H9 (cell line): ENCODE measurements around the gene PDIA6. TPM values are rescaled to one million over a fixed set of nuclear protein-coding genes. Genes with fewer than 3 reads are reported as not detected.

Experiments used
- DNase-seq: peaks from one replicate; pipeline ENCODE4 v3.0.0-alpha.2; 2017
- H2AFZ ChIP-seq: one replicate; pipeline ENCODE4 v1.6.1; 2013; ENCODE audit warnings: mild to moderate bottlenecking, low read length, control low read depth, moderate library complexity
- H2AK5ac ChIP-seq: 2 replicates; pipeline ENCODE4 v1.6.1; 2013; ENCODE audit warnings: low read length, control low read depth, mixed read lengths; ENCODE audit not compliant: insufficient read length
- H2BK120ac ChIP-seq: one replicate; pipeline ENCODE4 v1.6.1; 2013; ENCODE audit warnings: low read depth, mild to moderate bottlenecking, low read length, control low read depth, inconsistent platforms; ENCODE audit not compliant: poor library complexity, severe bottlenecking
- H2BK12ac ChIP-seq: 2 replicates; pipeline ENCODE4 v1.6.1; 2013; ENCODE audit warnings: low read length, control low read depth, mixed read lengths, low read depth; ENCODE audit not compliant: insufficient read length
- H2BK15ac ChIP-seq: 2 replicates; pipeline ENCODE4 v1.6.1; 2013; ENCODE audit warnings: low read depth, low read length, control low read depth
- H2BK20ac ChIP-seq: one replicate; pipeline ENCODE4 v1.6.1; 2013; ENCODE audit warnings: low read depth, mild to moderate bottlenecking, low read length, control low read depth, inconsistent platforms; ENCODE audit not compliant: poor library complexity, severe bottlenecking
- H2BK5ac ChIP-seq: 2 replicates; pipeline ENCODE4 v1.6.1; 2013; ENCODE audit warnings: low read length, control low read depth, mixed read lengths; ENCODE audit not compliant: insufficient read length
- H3K14ac ChIP-seq: 2 replicates; pipeline ENCODE4 v1.6.1; 2013; ENCODE audit warnings: low read length, control low read depth; ENCODE audit not compliant: insufficient read depth
- H3K18ac ChIP-seq: 2 replicates; pipeline ENCODE4 v1.6.1; 2013; ENCODE audit warnings: low read depth, mild to moderate bottlenecking, mixed read lengths, low read length, control low read depth; ENCODE audit not compliant: insufficient read length
- H3K23ac ChIP-seq: 2 replicates; pipeline ENCODE4 v1.6.1; 2013; ENCODE audit warnings: low read length, control low read depth, mixed read lengths, low read depth; ENCODE audit not compliant: insufficient read length
- H3K23me2 ChIP-seq: 2 replicates; pipeline ENCODE4 v1.6.1; 2013; ENCODE audit warnings: low read depth, mild to moderate bottlenecking, mixed read lengths, low read length, control low read depth; ENCODE audit not compliant: insufficient read length, poor library complexity, severe bottlenecking
- H3K27ac ChIP-seq: 2 replicates; pipeline ENCODE4 v1.5.1; 2013; ENCODE audit warnings: low read length, control low read depth, mixed read lengths, low read depth; ENCODE audit not compliant: insufficient read length
- H3K27me3 ChIP-seq: 2 replicates; pipeline ENCODE4 v1.6.1; 2013; ENCODE audit warnings: low read length, control low read depth, inconsistent platforms; ENCODE audit not compliant: insufficient read depth
- H3K4ac ChIP-seq: 2 replicates; pipeline ENCODE4 v1.6.1; 2013; ENCODE audit warnings: low read depth, mild to moderate bottlenecking, control low read depth, inconsistent platforms, low read length, moderate library complexity
- H3K4me1 ChIP-seq: 2 replicates; pipeline ENCODE4 v1.6.1; 2013; ENCODE audit warnings: low read length, control low read depth, inconsistent platforms; ENCODE audit not compliant: insufficient read depth
- H3K4me2 ChIP-seq: 2 replicates; pipeline ENCODE4 v1.6.1; 2013; ENCODE audit warnings: low read length, control low read depth, mixed read lengths; ENCODE audit not compliant: insufficient read length, insufficient read depth
- H3K56ac ChIP-seq: 2 replicates; pipeline ENCODE4 v1.6.1; 2013; ENCODE audit warnings: low read depth, mild to moderate bottlenecking, mixed read lengths, low read length, control low read depth; ENCODE audit not compliant: insufficient read length
- H3K79me1 ChIP-seq: 2 replicates; pipeline ENCODE4 v1.6.1; 2013; ENCODE audit warnings: low read depth, mild to moderate bottlenecking, moderate library complexity, low read length, control low read depth, inconsistent platforms; ENCODE audit not compliant: insufficient read depth, poor library complexity, severe bottlenecking
- H3K79me2 ChIP-seq: 2 replicates; pipeline ENCODE4 v1.6.1; 2013; ENCODE audit warnings: low read length, control low read depth, inconsistent platforms; ENCODE audit not compliant: insufficient read depth
- H3K9ac ChIP-seq: 2 replicates; pipeline ENCODE4 v1.6.1; 2013; ENCODE audit warnings: low read length, control low read depth, mixed read lengths; ENCODE audit not compliant: insufficient read length; ENCODE audit errors: extremely low read depth
- H3K9me3 ChIP-seq: one replicate; pipeline ENCODE4 v1.6.1; 2013; ENCODE audit warnings: low read depth, low read length, inconsistent platforms; ENCODE audit not compliant: control insufficient read depth
- H3T11ph ChIP-seq: one replicate; pipeline ENCODE4 v1.6.1; 2013; ENCODE audit warnings: mild to moderate bottlenecking, low read length, control low read depth, inconsistent platforms
- H4K20me1 ChIP-seq: one replicate; pipeline ENCODE4 v1.6.1; 2013; ENCODE audit not compliant: control insufficient read depth, insufficient read length, insufficient read depth
- H4K5ac ChIP-seq: 2 replicates; pipeline ENCODE4 v1.6.1; 2013; ENCODE audit warnings: low read depth, mild to moderate bottlenecking, mixed read lengths, low read length, control low read depth; ENCODE audit not compliant: insufficient read length
- H4K8ac ChIP-seq: replicated peaks from 2 replicates; pipeline ENCODE4 v1.6.1; 2013; ENCODE audit warnings: low read length, control low read depth, mixed read lengths, low read depth; ENCODE audit not compliant: insufficient read length
- H4K91ac ChIP-seq: 2 replicates; pipeline ENCODE4 v1.6.1; 2013; ENCODE audit warnings: low read depth, mild to moderate bottlenecking, moderate library complexity, mixed read lengths, low read length, control low read depth; ENCODE audit not compliant: insufficient read length
- H3K27ac Mint-ChIP-seq, 3 experiments: 2 replicates in 2 of 3; 3 replicates in 1 of 3; pipeline ENCODE4 v1.8.0; 2020 to 2021; ENCODE audit warnings: mixed read lengths in 3 of 3, mild to moderate bottlenecking in 1 of 3, moderate library complexity in 1 of 3
- H3K27me3 Mint-ChIP-seq: 2 replicates; pipeline ENCODE4 v1.8.0; 2021; ENCODE audit warnings: low read depth, mild to moderate bottlenecking, moderate library complexity, mixed read lengths
- H3K36me3 Mint-ChIP-seq, 3 experiments: 2 replicates in 2 of 3; 3 replicates in 1 of 3; pipeline ENCODE4 v1.8.0; 2020 to 2021; ENCODE audit warnings: low read depth in 3 of 3, mixed read lengths in 3 of 3; ENCODE audit not compliant: insufficient read depth in 1 of 3
- H3K4me1 Mint-ChIP-seq, 2 experiments: 2 replicates each; pipeline ENCODE4 v1.8.0; 2020; ENCODE audit warnings: mixed read lengths in 2 of 2
- H3K4me3 Mint-ChIP-seq, 2 experiments: 2 replicates in 1 of 2; 3 replicates in 1 of 2; pipeline ENCODE4 v1.8.0; 2020 to 2021; ENCODE audit warnings: mild to moderate bottlenecking in 2 of 2, mixed read lengths in 2 of 2, moderate library complexity in 1 of 2
- H3K9me3 Mint-ChIP-seq, 2 experiments: 2 replicates in 1 of 2; 3 replicates in 1 of 2; pipeline ENCODE4 v1.8.0; 2020; ENCODE audit warnings: mild to moderate bottlenecking in 2 of 2, mixed read lengths in 2 of 2, moderate library complexity in 1 of 2
- CTCF ChIP-seq: fragments of 200-600 bp; sonication (generic); conservative IDR thresholded peaks from 3 replicates; pipeline ENCODE4 v1.8.0; 2021; ENCODE audit warnings: antibody characterized with exemption, mild to moderate bottlenecking
- WGBS: extraction: QIAGEN DNeasy Blood & Tissue Kit; methylation state at CpG from one replicate; pipeline ENCODE4 v1.1.7; 2013; ENCODE audit warnings: missing lambda C conversion rate, low lambda C conversion rate, mixed read lengths; ENCODE audit not compliant: insufficient read length; ENCODE audit errors: extremely low coverage; 5-methylcytosine and 5-hydroxymethylcytosine counted together
- total RNA-seq: library from RNA; stranded (reverse); gene quantifications from 2 replicates; pipeline ENCODE4 v1.2.1, GENCODE V29; 2021

The PDIA6 gene
- total RNA-seq, 1 experiment from 2014 or later: 301 TPM

GRCh38 chr2:10798783-10799182 is 13.8 kb downstream of the PDIA6 start:
- Histone ChIP-seq H3K27ac (no peak overlapping the region), H3K4me1 (no peaks in the 10 kb centered on the region; the same call in 1 of the 2 replicates), H2BK20ac (no peak overlapping the region), H2BK5ac (no peak overlapping the region), H3K4me2 (no peak overlapping the region), H2BK12ac (no peak overlapping the region), H2AK5ac (no peak overlapping the region), H3K79me2 (peaks cover 13% of the 10 kb centered on the region), H3K23ac (no peak overlapping the region), H3K9ac (no peak overlapping the region), H3T11ph (no peak overlapping the region), H3K23me2 (no peaks in the 10 kb centered on the region), H3K14ac (no peak overlapping the region), H2AFZ (no peak overlapping the region), H2BK15ac (no peak overlapping the region), H4K8ac (no peak overlapping the region), H3K79me1 (peaks cover 14% of the 10 kb centered on the region), H3K4ac (no peak overlapping the region), H4K20me1 (no peaks in the 10 kb centered on the region), H3K56ac (no peak overlapping the region), H3K18ac (no peak overlapping the region), H2BK120ac (no peak overlapping the region), H4K91ac (no peak overlapping the region), H4K5ac (no peak overlapping the region), H3K27me3 (no peaks in the 10 kb centered on the region), H3K9me3 (no peaks in the 10 kb centered on the region)
- WGBS: no CpG with 5 or more reads among the region's 8 CpGs
- no peaks in the 10 kb centered on the region for H3K27me3 Mint-ChIP-seq
- peak; percentile 61 for TF ChIP-seq CTCF
- DNase-seq: peak; percentile 64
- H3K9me3 Mint-ChIP-seq: no peaks in the 10 kb centered on the region; a peak in 1 of 5 replicates
- peaks cover 31 to 67% (median 60%) of the 10 kb centered on the region in 3 experiments for H3K36me3 Mint-ChIP-seq
- H3K4me1 Mint-ChIP-seq: peaks cover 4 to 12% of the 10 kb centered on the region in 2 experiments
- no peak overlapping the region for H3K27ac Mint-ChIP-seq
- no peak overlapping the region for H3K4me3 Mint-ChIP-seq
